ENCODE measurements around the gene SSNA1.

- no peak for TF ChIP-seq CTCF (IDR thresholded peaks at IDR 0.05 in 2 of 3, conservative IDR thresholded peaks at IDR 0.05 in 1 of 3; ENCODE audit: insufficient read depth in 2 of 3, low read depth in 1 of 3, low read length in 3 of 3)
- no peak for TF ChIP-seq MLX (CRISPR knock-in tag; conservative IDR thresholded peaks at IDR 0.05)
- no peak for TF ChIP-seq EGR1 (conservative IDR thresholded peaks at IDR 0.05)
- TF ChIP-seq ZNF398 (CRISPR knock-in tag; IDR thresholded peaks at IDR 0.05), result no peak
- no peak for TF ChIP-seq ELK1 (CRISPR knock-in tag; IDR thresholded peaks at IDR 0.05)
- TF ChIP-seq MAX (CRISPR knock-in tag; IDR thresholded peaks at IDR 0.05), result no peak
- no peak for TF ChIP-seq CHD7 (IDR thresholded peaks at IDR 0.05; ENCODE audit: low read depth, low read length)
Measured at GRCh38 chr9:137222190-137223077, 34.0 kb downstream of the SSNA1 start, which contains the start of gene RNF208.
